SK-N-SH (cell line): ENCODE results near the gene IVNS1ABP.

Experiments used
- ELF1 ChIP-seq: IDR thresholded peaks from 2 replicates; pipeline ENCODE4 v1.4.0; 2012
- GABPA ChIP-seq: IDR thresholded peaks from 2 replicates; pipeline ENCODE4 v1.4.0; 2012; ENCODE audit warnings: low read depth, mild to moderate bottlenecking
- MEF2A ChIP-seq: IDR thresholded peaks from 2 replicates; pipeline ENCODE4 v1.4.0; 2012; ENCODE audit warnings: low read depth, borderline replicate concordance
- POLR2AphosphoS5 ChIP-seq: IDR thresholded peaks from 2 replicates; pipeline ENCODE4 v1.6.1; 2012; ENCODE audit warnings: low read depth, low read length
- TAF1 ChIP-seq: IDR thresholded peaks from 2 replicates; pipeline ENCODE4 v1.6.1; 2012; ENCODE audit warnings: low read depth, mild to moderate bottlenecking, low read length, moderate library complexity, borderline replicate concordance
- TF ChIP-seq, protein P1 (sequence below): fragments of 200-600 bp; sonication (generic); IDR thresholded peaks from 2 replicates; pipeline ENCODE4 v1.6.1; 2017; ENCODE audit warnings: antibody characterized with exemption, mild to moderate bottlenecking, moderate library complexity
- TF ChIP-seq, protein P2 (sequence below): IDR thresholded peaks from 2 replicates; pipeline ENCODE4; 2012

DNA sequence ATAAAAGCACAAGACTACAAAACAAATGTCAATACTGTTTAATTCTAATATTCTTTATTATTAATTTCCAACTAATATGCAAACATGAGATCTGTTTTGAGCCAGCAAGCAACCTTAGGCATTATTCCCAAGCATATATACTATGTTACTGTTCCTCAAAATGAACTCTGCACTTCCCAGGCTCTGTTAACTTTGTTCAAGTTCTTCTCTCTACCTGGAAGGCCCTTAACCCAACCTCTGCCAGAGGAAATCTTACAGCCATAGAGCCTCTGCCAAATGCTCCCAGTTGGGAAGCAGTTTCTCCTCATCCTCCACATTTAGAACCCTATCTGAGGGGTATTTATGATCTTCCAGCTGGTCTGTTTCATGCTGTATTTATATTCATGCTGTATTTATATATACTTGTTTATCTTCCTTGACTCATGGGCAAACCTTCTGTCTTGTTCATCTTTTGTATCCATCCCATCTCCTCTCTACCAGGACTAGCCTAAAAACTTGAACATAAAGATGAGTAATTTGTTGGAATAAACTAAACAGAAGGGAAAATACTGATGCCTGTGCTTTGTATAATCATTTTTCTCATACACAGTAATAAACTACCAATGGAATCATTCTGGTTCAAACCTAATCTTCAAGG lies 5.3 kb downstream of the IVNS1ABP start:
- TF ChIP-seq GABPA (no peak), POLR2AphosphoS5 (no peak), TAF1 (no peak), ELF1 (no peak), MEF2A (no peak)
- TF ChIP-seq, protein P1, sequence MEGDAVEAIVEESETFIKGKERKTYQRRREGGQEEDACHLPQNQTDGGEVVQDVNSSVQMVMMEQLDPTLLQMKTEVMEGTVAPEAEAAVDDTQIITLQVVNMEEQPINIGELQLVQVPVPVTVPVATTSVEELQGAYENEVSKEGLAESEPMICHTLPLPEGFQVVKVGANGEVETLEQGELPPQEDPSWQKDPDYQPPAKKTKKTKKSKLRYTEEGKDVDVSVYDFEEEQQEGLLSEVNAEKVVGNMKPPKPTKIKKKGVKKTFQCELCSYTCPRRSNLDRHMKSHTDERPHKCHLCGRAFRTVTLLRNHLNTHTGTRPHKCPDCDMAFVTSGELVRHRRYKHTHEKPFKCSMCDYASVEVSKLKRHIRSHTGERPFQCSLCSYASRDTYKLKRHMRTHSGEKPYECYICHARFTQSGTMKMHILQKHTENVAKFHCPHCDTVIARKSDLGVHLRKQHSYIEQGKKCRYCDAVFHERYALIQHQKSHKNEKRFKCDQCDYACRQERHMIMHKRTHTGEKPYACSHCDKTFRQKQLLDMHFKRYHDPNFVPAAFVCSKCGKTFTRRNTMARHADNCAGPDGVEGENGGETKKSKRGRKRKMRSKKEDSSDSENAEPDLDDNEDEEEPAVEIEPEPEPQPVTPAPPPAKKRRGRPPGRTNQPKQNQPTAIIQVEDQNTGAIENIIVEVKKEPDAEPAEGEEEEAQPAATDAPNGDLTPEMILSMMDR, result no peak
- TF ChIP-seq, protein P2, sequence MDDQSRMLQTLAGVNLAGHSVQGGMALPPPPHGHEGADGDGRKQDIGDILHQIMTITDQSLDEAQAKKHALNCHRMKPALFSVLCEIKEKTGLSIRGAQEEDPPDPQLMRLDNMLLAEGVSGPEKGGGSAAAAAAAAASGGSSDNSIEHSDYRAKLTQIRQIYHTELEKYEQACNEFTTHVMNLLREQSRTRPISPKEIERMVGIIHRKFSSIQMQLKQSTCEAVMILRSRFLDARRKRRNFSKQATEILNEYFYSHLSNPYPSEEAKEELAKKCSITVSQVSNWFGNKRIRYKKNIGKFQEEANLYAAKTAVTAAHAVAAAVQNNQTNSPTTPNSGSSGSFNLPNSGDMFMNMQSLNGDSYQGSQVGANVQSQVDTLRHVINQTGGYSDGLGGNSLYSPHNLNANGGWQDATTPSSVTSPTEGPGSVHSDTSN, result no peak
